ENCODE measurements around the gene PLBD2.

Gene PLBD2

GRCh38 chr12:113385282-113385882 lies 27.0 kb downstream of the PLBD2 start:
- no peaks in the 10 kb centered on the region for H3K4me1 ChIP-seq
- H3K9ac ChIP-seq, result no peak overlapping the region
- no peaks in the 10 kb centered on the region for H3K79me2 ChIP-seq
- H3K36me3 ChIP-seq (ENCODE audit: control insufficient read depth, insufficient read depth, low read length), result no peaks in the 10 kb centered on the region
- H3K27me3 ChIP-seq (ENCODE audit: control insufficient read depth, insufficient read depth, low read length), result no peaks in the 10 kb centered on the region
- no peaks in the 10 kb centered on the region for H3K9me3 ChIP-seq (ENCODE audit: control insufficient read depth, low read length)
- no peak overlapping the region for H3K4me3 ChIP-seq (ENCODE audit: low read depth, low read length)
- TF ChIP-seq CTCF (IDR thresholded peaks at IDR 0.05), result no peak
- H3K4me2 ChIP-seq (ENCODE audit: low read length), result no peak overlapping the region
- H2AFZ ChIP-seq, result no peak overlapping the region
- H3K27ac ChIP-seq, result no peak overlapping the region

- H3K4me1 ChIP-seq, result no peaks in the 10 kb centered on the region
- H3K27me3 ChIP-seq (ENCODE audit: control insufficient read depth, insufficient read depth, low read length), result no peaks in the 10 kb centered on the region
- no peaks in the 10 kb centered on the region for H3K36me3 ChIP-seq (ENCODE audit: control insufficient read depth, insufficient read depth, low read length)
- H3K9ac ChIP-seq, result no peak overlapping the region
- H2AFZ ChIP-seq, result no peak overlapping the region
- no peak overlapping the region for H3K4me2 ChIP-seq (ENCODE audit: low read length)
- no peaks in the 10 kb centered on the region for H3K79me2 ChIP-seq
- H3K27ac ChIP-seq, result no peak overlapping the region
- TF ChIP-seq CTCF (IDR thresholded peaks at IDR 0.05), result no peak
- H3K4me3 ChIP-seq (ENCODE audit: low read depth, low read length), result no peak overlapping the region
- H3K9me3 ChIP-seq (ENCODE audit: control insufficient read depth, low read length), result no peaks in the 10 kb centered on the region
These were observed 28.6 kb downstream of the PLBD2 start for GRCh38 chr12:113386866-113387566.

- no peak overlapping the region for H3K4me3 ChIP-seq (ENCODE audit: low read depth, low read length)
- H3K9ac ChIP-seq, result no peak overlapping the region
- no peak for TF ChIP-seq CTCF (IDR thresholded peaks at IDR 0.05)
- H3K4me1 ChIP-seq, result no peaks in the 10 kb centered on the region
- H2AFZ ChIP-seq, result no peak overlapping the region
- H3K27me3 ChIP-seq (ENCODE audit: control insufficient read depth, insufficient read depth, low read length), result no peaks in the 10 kb centered on the region
- H3K4me2 ChIP-seq (ENCODE audit: low read length), result no peak overlapping the region
- no peak overlapping the region for H3K27ac ChIP-seq
- H3K9me3 ChIP-seq (ENCODE audit: control insufficient read depth, low read length), result no peaks in the 10 kb centered on the region
- no peaks in the 10 kb centered on the region for H3K79me2 ChIP-seq
- no peaks in the 10 kb centered on the region for H3K36me3 ChIP-seq (ENCODE audit: control insufficient read depth, insufficient read depth, low read length)
These were observed 29.2 kb downstream of the PLBD2 start for GRCh38 chr12:113387631-113388030.

GRCh38 chr12:113388351-113388750 lies 30.0 kb downstream of the PLBD2 start:
- Histone ChIP-seq H2AFZ (no peak overlapping the region), H3K4me3 (ENCODE audit: low read depth, low read length) (no peak overlapping the region), H3K27me3 (ENCODE audit: control insufficient read depth, insufficient read depth, low read length) (no peaks in the 10 kb centered on the region), H3K27ac (no peak overlapping the region), H3K9ac (no peak overlapping the region), H3K4me2 (ENCODE audit: low read length) (no peak overlapping the region), H3K9me3 (ENCODE audit: control insufficient read depth, low read length) (no peaks in the 10 kb centered on the region), H3K4me1 (no peaks in the 10 kb centered on the region), H3K79me2 (no peaks in the 10 kb centered on the region), H3K36me3 (ENCODE audit: control insufficient read depth, insufficient read depth, low read length) (no peaks in the 10 kb centered on the region)
- TF ChIP-seq CTCF (IDR thresholded peaks at IDR 0.05), result no peak

Measured in parathyroid adenoma (tissue), 2 donors.